ENCODE data around the gene ERC2.

ERC2 gene

GRCh38 chr3:56147354-56147753 is 320.9 kb downstream of the ERC2 start:
- H3K9me3 ChIP-seq (ENCODE audit: insufficient read depth, low read depth, low read length) = no peaks in the 10 kb centered on the region
- H4K12ac ChIP-seq (ENCODE audit: low read depth, low read length) = no peak overlapping the region
- H2BK5ac ChIP-seq (ENCODE audit: low read depth, low read length, poor library complexity) = no peak overlapping the region
- no peak overlapping the region for H2BK120ac ChIP-seq (ENCODE audit: insufficient read depth, low read length, poor library complexity)
- H3K79me1 ChIP-seq (ENCODE audit: low read length) = no peaks in the 10 kb centered on the region
- WGBS (ENCODE audit: extremely low coverage, insufficient coverage, insufficient read length) = no CpG with 5 or more reads among the region's 3 CpGs
- H3K9ac ChIP-seq (ENCODE audit: low read length) = no peak overlapping the region
- no peak overlapping the region for H2BK12ac ChIP-seq (ENCODE audit: low read length)
- no peak overlapping the region for H3K4me3 ChIP-seq (ENCODE audit: low read depth, low read length)
- H2AFZ ChIP-seq (ENCODE audit: insufficient read depth, low read length, poor library complexity) = no peak overlapping the region
- no peak overlapping the region for H3K18ac ChIP-seq (ENCODE audit: low read length)
- no peak overlapping the region for H2AK5ac ChIP-seq (ENCODE audit: low read length)
- H3K14ac ChIP-seq (ENCODE audit: low read length) = no peak overlapping the region
- no peak overlapping the region for H3K4ac ChIP-seq (ENCODE audit: low read depth, low read length)
- no peaks in the 10 kb centered on the region for H3K27me3 ChIP-seq (ENCODE audit: insufficient read depth, low read length)
- H3K79me2 ChIP-seq (ENCODE audit: control insufficient read depth, insufficient read depth, low read length, poor library complexity) = no peaks in the 10 kb centered on the region
- no peak overlapping the region for H4K91ac ChIP-seq (ENCODE audit: low read depth, low read length)
- no peaks in the 10 kb centered on the region for H3K36me3 ChIP-seq (ENCODE audit: control insufficient read depth in 1 of 2, insufficient read depth in 2 of 2, low read length in 2 of 2)
- H3K23ac ChIP-seq (ENCODE audit: low read length) = no peak overlapping the region
- H3K4me2 ChIP-seq (ENCODE audit: low read length) = no peak overlapping the region
- no peak overlapping the region for H4K8ac ChIP-seq (ENCODE audit: low read depth, low read length)
- H3K27ac ChIP-seq (ENCODE audit: low read depth, low read length) = no peak overlapping the region
- DNase-seq = no peak
- H3K4me1 ChIP-seq (ENCODE audit: control insufficient read depth in 1 of 2, insufficient read depth in 2 of 2, low read length in 2 of 2) = no peaks in the 10 kb centered on the region

- H3K4me2 ChIP-seq (ENCODE audit: low read length) = no peak overlapping the region
- no peak overlapping the region for H3K4me3 ChIP-seq (ENCODE audit: low read depth, low read length)
- no peaks in the 10 kb centered on the region for H3K79me2 ChIP-seq (ENCODE audit: control insufficient read depth, insufficient read depth, low read length, poor library complexity)
- no peak overlapping the region for H2BK120ac ChIP-seq (ENCODE audit: insufficient read depth, low read length, poor library complexity)
- H3K79me1 ChIP-seq (ENCODE audit: low read length) = no peaks in the 10 kb centered on the region
- H2AFZ ChIP-seq (ENCODE audit: insufficient read depth, low read length, poor library complexity) = no peak overlapping the region
- H4K12ac ChIP-seq (ENCODE audit: low read depth, low read length) = no peak overlapping the region
- no peak overlapping the region for H2BK12ac ChIP-seq (ENCODE audit: low read length)
- no peak overlapping the region for H2AK5ac ChIP-seq (ENCODE audit: low read length)
- H3K9ac ChIP-seq (ENCODE audit: low read length) = no peak overlapping the region
- H3K18ac ChIP-seq (ENCODE audit: low read length) = no peak overlapping the region
- H3K4ac ChIP-seq (ENCODE audit: low read depth, low read length) = no peak overlapping the region
- H2BK5ac ChIP-seq (ENCODE audit: low read depth, low read length, poor library complexity) = no peak overlapping the region
- H4K91ac ChIP-seq (ENCODE audit: low read depth, low read length) = no peak overlapping the region
- WGBS (ENCODE audit: extremely low coverage, insufficient coverage, insufficient read length) = no CpG with 5 or more reads among the region's 2 CpGs
- H3K27ac ChIP-seq (ENCODE audit: low read depth, low read length) = no peak overlapping the region
- no peaks in the 10 kb centered on the region for H3K9me3 ChIP-seq (ENCODE audit: insufficient read depth, low read depth, low read length)
- no peak overlapping the region for H4K8ac ChIP-seq (ENCODE audit: low read depth, low read length)
- H3K36me3 ChIP-seq (ENCODE audit: control insufficient read depth in 1 of 2, insufficient read depth in 2 of 2, low read length in 2 of 2) = no peaks in the 10 kb centered on the region
- H3K14ac ChIP-seq (ENCODE audit: low read length) = no peak overlapping the region
- no peaks in the 10 kb centered on the region for H3K27me3 ChIP-seq (ENCODE audit: insufficient read depth, low read length)
- no peak for DNase-seq
- H3K4me1 ChIP-seq (ENCODE audit: control insufficient read depth in 1 of 2, insufficient read depth in 2 of 2, low read length in 2 of 2) = no peaks in the 10 kb centered on the region
- H3K23ac ChIP-seq (ENCODE audit: low read length) = no peak overlapping the region
Observed at GRCh38 chr3:56145410-56145809, 322.9 kb downstream of the ERC2 start.

- H2BK120ac ChIP-seq (ENCODE audit: insufficient read depth, low read length, poor library complexity) = no peak overlapping the region
- H4K8ac ChIP-seq (ENCODE audit: low read depth, low read length) = no peak overlapping the region
- H3K14ac ChIP-seq (ENCODE audit: low read length) = no peak overlapping the region
- no peak overlapping the region for H2BK5ac ChIP-seq (ENCODE audit: low read depth, low read length, poor library complexity)
- H3K79me1 ChIP-seq (ENCODE audit: low read length) = no peaks in the 10 kb centered on the region
- H2BK12ac ChIP-seq (ENCODE audit: low read length) = no peak overlapping the region
- no peak overlapping the region for H4K12ac ChIP-seq (ENCODE audit: low read depth, low read length)
- no peak overlapping the region for H2AFZ ChIP-seq (ENCODE audit: insufficient read depth, low read length, poor library complexity)
- H3K27me3 ChIP-seq (ENCODE audit: insufficient read depth, low read length) = no peaks in the 10 kb centered on the region
- no peak overlapping the region for H3K27ac ChIP-seq (ENCODE audit: low read depth, low read length)
- DNase-seq = no peak
- no peak overlapping the region for H3K18ac ChIP-seq (ENCODE audit: low read length)
- H2AK5ac ChIP-seq (ENCODE audit: low read length) = no peak overlapping the region
- no peaks in the 10 kb centered on the region for H3K79me2 ChIP-seq (ENCODE audit: control insufficient read depth, insufficient read depth, low read length, poor library complexity)
- no peaks in the 10 kb centered on the region for H3K4me1 ChIP-seq (ENCODE audit: control insufficient read depth in 1 of 2, insufficient read depth in 2 of 2, low read length in 2 of 2)
- no CpG with 5 or more reads among the region's 4 CpGs for WGBS (ENCODE audit: extremely low coverage, insufficient coverage, insufficient read length)
- H3K4me2 ChIP-seq (ENCODE audit: low read length) = no peak overlapping the region
- no peak overlapping the region for H4K91ac ChIP-seq (ENCODE audit: low read depth, low read length)
- H3K4ac ChIP-seq (ENCODE audit: low read depth, low read length) = no peak overlapping the region
- H3K4me3 ChIP-seq (ENCODE audit: low read depth, low read length) = no peak overlapping the region
- H3K9me3 ChIP-seq (ENCODE audit: insufficient read depth, low read depth, low read length) = no peaks in the 10 kb centered on the region
- H3K36me3 ChIP-seq (ENCODE audit: control insufficient read depth in 1 of 2, insufficient read depth in 2 of 2, low read length in 2 of 2) = no peaks in the 10 kb centered on the region
- H3K23ac ChIP-seq (ENCODE audit: low read length) = no peak overlapping the region
- H3K9ac ChIP-seq (ENCODE audit: low read length) = no peak overlapping the region
Observed at GRCh38 chr3:56144805-56145204, 323.5 kb downstream of the ERC2 start.

GRCh38 chr3:56137415-56137814 is 330.9 kb downstream of the ERC2 start:
- Histone ChIP-seq H2BK120ac (ENCODE audit: insufficient read depth, low read length, poor library complexity) (no peak overlapping the region), H3K23ac (ENCODE audit: low read length) (no peak overlapping the region), H3K4me3 (ENCODE audit: low read depth, low read length) (no peak overlapping the region), H4K8ac (ENCODE audit: low read depth, low read length) (no peak overlapping the region), H3K9me3 (ENCODE audit: insufficient read depth, low read depth, low read length) (no peaks in the 10 kb centered on the region), H4K12ac (ENCODE audit: low read depth, low read length) (no peak overlapping the region), H3K36me3 (ENCODE audit: control insufficient read depth in 1 of 2, insufficient read depth in 2 of 2, low read length in 2 of 2) (no peaks in the 10 kb centered on the region), H3K4ac (ENCODE audit: low read depth, low read length) (no peak overlapping the region), H3K79me1 (ENCODE audit: low read length) (peaks cover 2% of the 10 kb centered on the region), H3K4me1 (ENCODE audit: control insufficient read depth in 1 of 2, insufficient read depth in 2 of 2, low read length in 2 of 2) (no peaks in the 10 kb centered on the region), H3K9ac (ENCODE audit: low read length) (no peak overlapping the region), H2AK5ac (ENCODE audit: low read length) (no peak overlapping the region), H2BK5ac (ENCODE audit: low read depth, low read length, poor library complexity) (no peak overlapping the region), H2AFZ (ENCODE audit: insufficient read depth, low read length, poor library complexity) (no peak overlapping the region), H3K18ac (ENCODE audit: low read length) (no peak overlapping the region), H2BK12ac (ENCODE audit: low read length) (peak overlapping the region; percentile 40), H4K91ac (ENCODE audit: low read depth, low read length) (peak overlapping the region; percentile 2), H3K4me2 (ENCODE audit: low read length) (no peak overlapping the region), H3K27ac (ENCODE audit: low read depth, low read length) (no peak overlapping the region), H3K79me2 (ENCODE audit: control insufficient read depth, insufficient read depth, low read length, poor library complexity) (no peaks in the 10 kb centered on the region), H3K14ac (ENCODE audit: low read length) (no peak overlapping the region), H3K27me3 (ENCODE audit: insufficient read depth, low read length) (no peaks in the 10 kb centered on the region)
- no CpG with 5 or more reads among the region's 1 CpG for WGBS (ENCODE audit: extremely low coverage, insufficient coverage, insufficient read length)
- DNase-seq = no peak
